ENCODE results near the gene SCO1.

- TF ChIP-seq GATA2 (IDR thresholded peaks at IDR 0.05; ENCODE audit: low read depth, low read length) (no peak), GATA3 (IDR thresholded peaks at IDR 0.05; ENCODE audit: low read depth, low read length) (no peak)
Measured at GRCh38 chr17:10699856-10700255, 2.5 kb upstream of the SCO1 start.
